ENCODE results near the gene ENOX1.

- TF ChIP-seq POLR2AphosphoS5 (IDR thresholded peaks at IDR 0.05; ENCODE audit: borderline replicate concordance, low read depth, low read length) (no peak), EZH2 (IDR thresholded peaks at IDR 0.05) (no peak), FOXP2 (optimal IDR thresholded peaks at IDR 0.05; ENCODE audit: control extremely low read depth, extremely low read length, insufficient read depth) (no peak)
These were observed 616.3 kb downstream of the ENOX1 start for GRCh38 chr13:43170506-43170905.

All from SK-N-MC (cell line).